Cerebellar nuclear complex (tissue), 1 donor: ENCODE data around the gene FRMD4A.

Experiments used
- DNase-seq, 2 experiments: peaks; one replicate each; lab custom pipeline; 2025; lab: John Stamatoyannopoulos, UW

Gene FRMD4A

GRCh38 chr10:13701157-13701919 is 629.4 kb downstream of the FRMD4A start:
- no peak for DNase-seq

GRCh38 chr10:13700473-13701144 is 630.1 kb downstream of the FRMD4A start:
- no peak for DNase-seq

GRCh38 chr10:13699216-13699615 is 631.5 kb downstream of the FRMD4A start:
- DNase-seq, result no peak

GRCh38 chr10:13698217-13698616 is 632.5 kb downstream of the FRMD4A start:
- DNase-seq, result no peak

- no peak for DNase-seq
These were observed 634.7 kb downstream of the FRMD4A start for GRCh38 chr10:13696071-13696470.

- no peak for DNase-seq
These were observed 635.1 kb downstream of the FRMD4A start for GRCh38 chr10:13695588-13695987.

- DNase-seq, result no peak
These were observed 636.7 kb downstream of the FRMD4A start for GRCh38 chr10:13693783-13694700.

GRCh38 chr10:13690281-13690825 is 640.4 kb downstream of the FRMD4A start:
- no peak for DNase-seq

- no peak for DNase-seq
These were observed 644.4 kb downstream of the FRMD4A start for GRCh38 chr10:13686331-13686752.

- DNase-seq, result no peak
These were observed 644.8 kb downstream of the FRMD4A start for GRCh38 chr10:13685885-13686284.

GRCh38 chr10:13684806-13685482 is 645.8 kb downstream of the FRMD4A start:
- DNase-seq, result no peak

- no peak for DNase-seq
These were observed 646.4 kb downstream of the FRMD4A start for GRCh38 chr10:13684252-13684791.

GRCh38 chr10:13683017-13683416 is 647.7 kb downstream of the FRMD4A start:
- DNase-seq, result no peak

GRCh38 chr10:13681960-13682359 is 648.8 kb downstream of the FRMD4A start:
- no peak for DNase-seq

- DNase-seq, result no peak
These were observed 649.2 kb downstream of the FRMD4A start for GRCh38 chr10:13681528-13681927.

- no peak for DNase-seq
These were observed 649.6 kb downstream of the FRMD4A start for GRCh38 chr10:13681095-13681494.

- DNase-seq, result no peak
These were observed 652.5 kb downstream of the FRMD4A start for GRCh38 chr10:13678101-13678843.

GRCh38 chr10:13674645-13675588 is 655.8 kb downstream of the FRMD4A start:
- DNase-seq, result no peak

- no peak for DNase-seq
These were observed 657.6 kb downstream of the FRMD4A start for GRCh38 chr10:13673156-13673555.
